HL-60 (cell line): ENCODE measurements around the gene PHKA2.

Experiments
- GABPA ChIP-seq: IDR thresholded peaks from 2 replicates; pipeline ENCODE4 v1.6.1; 2012; ENCODE audit warnings: low read depth
- POLR2AphosphoS5 ChIP-seq: IDR thresholded peaks from 2 replicates; pipeline ENCODE4 v1.6.1; 2012; ENCODE audit warnings: low read depth
- SPI1 ChIP-seq: IDR thresholded peaks from 2 replicates; pipeline ENCODE4 v1.6.1; 2012; ENCODE audit warnings: low read depth, mild to moderate bottlenecking, borderline replicate concordance
- TF ChIP-seq, protein P1 (sequence below): IDR thresholded peaks from one replicate; pipeline ENCODE4 v1.5.1; 2011; ENCODE audit warnings: low read length, control low read depth, inconsistent platforms; ENCODE audit not compliant: insufficient read depth
- TF ChIP-seq, protein P2 (sequence below): IDR thresholded peaks from 2 replicates; pipeline ENCODE4 v1.6.1; 2012; ENCODE audit warnings: low read depth; ENCODE audit not compliant: insufficient replicate concordance

DNA sequence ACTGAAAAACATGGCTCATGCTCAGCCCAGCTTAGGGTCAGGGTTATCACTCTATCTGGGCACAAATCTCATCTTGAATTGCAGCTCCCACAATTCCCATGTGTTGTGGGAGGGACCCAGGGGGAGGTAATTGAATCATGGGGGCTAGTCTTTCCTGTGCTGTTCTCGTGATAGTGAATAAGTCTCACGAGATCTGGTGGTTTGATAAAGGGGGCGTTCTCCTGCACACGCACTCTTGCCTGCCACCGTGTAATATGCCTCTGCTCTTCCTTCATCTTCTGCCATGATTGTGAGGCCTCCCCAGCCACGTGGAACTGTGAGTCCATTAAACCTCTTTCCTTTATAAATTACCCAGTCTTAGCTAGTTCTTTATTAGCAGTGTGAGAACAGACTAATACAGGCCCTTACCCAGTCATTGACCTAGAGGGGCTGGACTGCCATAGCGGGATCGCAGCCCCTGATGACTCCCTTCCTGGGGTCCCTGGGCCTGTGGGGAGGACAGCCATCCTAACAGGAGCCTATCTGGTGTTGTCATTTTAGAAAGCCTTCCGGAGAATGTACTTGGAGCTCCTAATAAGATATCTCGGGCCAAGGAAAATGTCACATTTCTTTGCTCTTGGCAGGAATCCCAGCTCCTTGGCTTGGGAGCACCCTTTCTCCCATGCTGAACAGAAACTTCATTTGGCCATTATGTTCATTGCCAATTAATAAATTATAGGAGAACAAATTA, 112.6 kb downstream of the PHKA2 start:
- TF ChIP-seq, protein P1, sequence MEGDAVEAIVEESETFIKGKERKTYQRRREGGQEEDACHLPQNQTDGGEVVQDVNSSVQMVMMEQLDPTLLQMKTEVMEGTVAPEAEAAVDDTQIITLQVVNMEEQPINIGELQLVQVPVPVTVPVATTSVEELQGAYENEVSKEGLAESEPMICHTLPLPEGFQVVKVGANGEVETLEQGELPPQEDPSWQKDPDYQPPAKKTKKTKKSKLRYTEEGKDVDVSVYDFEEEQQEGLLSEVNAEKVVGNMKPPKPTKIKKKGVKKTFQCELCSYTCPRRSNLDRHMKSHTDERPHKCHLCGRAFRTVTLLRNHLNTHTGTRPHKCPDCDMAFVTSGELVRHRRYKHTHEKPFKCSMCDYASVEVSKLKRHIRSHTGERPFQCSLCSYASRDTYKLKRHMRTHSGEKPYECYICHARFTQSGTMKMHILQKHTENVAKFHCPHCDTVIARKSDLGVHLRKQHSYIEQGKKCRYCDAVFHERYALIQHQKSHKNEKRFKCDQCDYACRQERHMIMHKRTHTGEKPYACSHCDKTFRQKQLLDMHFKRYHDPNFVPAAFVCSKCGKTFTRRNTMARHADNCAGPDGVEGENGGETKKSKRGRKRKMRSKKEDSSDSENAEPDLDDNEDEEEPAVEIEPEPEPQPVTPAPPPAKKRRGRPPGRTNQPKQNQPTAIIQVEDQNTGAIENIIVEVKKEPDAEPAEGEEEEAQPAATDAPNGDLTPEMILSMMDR, result no peak
- TF ChIP-seq POLR2AphosphoS5 (no peak), SPI1 (no peak), GABPA (no peak)
- TF ChIP-seq, protein P2, sequence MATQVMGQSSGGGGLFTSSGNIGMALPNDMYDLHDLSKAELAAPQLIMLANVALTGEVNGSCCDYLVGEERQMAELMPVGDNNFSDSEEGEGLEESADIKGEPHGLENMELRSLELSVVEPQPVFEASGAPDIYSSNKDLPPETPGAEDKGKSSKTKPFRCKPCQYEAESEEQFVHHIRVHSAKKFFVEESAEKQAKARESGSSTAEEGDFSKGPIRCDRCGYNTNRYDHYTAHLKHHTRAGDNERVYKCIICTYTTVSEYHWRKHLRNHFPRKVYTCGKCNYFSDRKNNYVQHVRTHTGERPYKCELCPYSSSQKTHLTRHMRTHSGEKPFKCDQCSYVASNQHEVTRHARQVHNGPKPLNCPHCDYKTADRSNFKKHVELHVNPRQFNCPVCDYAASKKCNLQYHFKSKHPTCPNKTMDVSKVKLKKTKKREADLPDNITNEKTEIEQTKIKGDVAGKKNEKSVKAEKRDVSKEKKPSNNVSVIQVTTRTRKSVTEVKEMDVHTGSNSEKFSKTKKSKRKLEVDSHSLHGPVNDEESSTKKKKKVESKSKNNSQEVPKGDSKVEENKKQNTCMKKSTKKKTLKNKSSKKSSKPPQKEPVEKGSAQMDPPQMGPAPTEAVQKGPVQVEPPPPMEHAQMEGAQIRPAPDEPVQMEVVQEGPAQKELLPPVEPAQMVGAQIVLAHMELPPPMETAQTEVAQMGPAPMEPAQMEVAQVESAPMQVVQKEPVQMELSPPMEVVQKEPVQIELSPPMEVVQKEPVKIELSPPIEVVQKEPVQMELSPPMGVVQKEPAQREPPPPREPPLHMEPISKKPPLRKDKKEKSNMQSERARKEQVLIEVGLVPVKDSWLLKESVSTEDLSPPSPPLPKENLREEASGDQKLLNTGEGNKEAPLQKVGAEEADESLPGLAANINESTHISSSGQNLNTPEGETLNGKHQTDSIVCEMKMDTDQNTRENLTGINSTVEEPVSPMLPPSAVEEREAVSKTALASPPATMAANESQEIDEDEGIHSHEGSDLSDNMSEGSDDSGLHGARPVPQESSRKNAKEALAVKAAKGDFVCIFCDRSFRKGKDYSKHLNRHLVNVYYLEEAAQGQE, result no peak
